ENCODE measurements around the gene FRAT1.
A peak's percentile ranks its signal among the peaks of the same experiment; 100 is the strongest.

Gene FRAT1

GRCh38 chr10:97334370-97335175 is 15.5 kb downstream of the FRAT1 start, which contains the start of gene FRAT2 (continued):
- TF ChIP-seq REST (tag by site-specific recombination; IDR thresholded peaks at IDR 0.05) (peak; percentile 51; the same call in 1 of the 2 replicates), ZNF37A (tag by site-specific recombination; IDR thresholded peaks at IDR 0.05) (no peak), ZNF623 (tag by site-specific recombination; IDR thresholded peaks at IDR 0.05) (no peak), ZNF211 (tag by site-specific recombination; IDR thresholded peaks at IDR 0.05; ENCODE audit: low read depth) (no peak), ZFHX2 (tag by site-specific recombination; conservative IDR thresholded peaks at IDR 0.05) (peak; percentile 99), ZNF785 (tag by site-specific recombination; IDR thresholded peaks at IDR 0.05) (no peak), KLF10 (tag by site-specific recombination; IDR thresholded peaks at IDR 0.05) (peak; percentile 100), GFI1B (tag by site-specific recombination; IDR thresholded peaks at IDR 0.05) (no peak), ZNF394 (tag by site-specific recombination; IDR thresholded peaks at IDR 0.05; ENCODE audit: borderline replicate concordance) (peak; percentile 59), ZNF391 (tag by site-specific recombination; IDR thresholded peaks at IDR 0.05; ENCODE audit: borderline replicate concordance, low read depth) (peak; percentile 76; the same call in 1 of the 2 replicates), BCL6B (tag by site-specific recombination; IDR thresholded peaks at IDR 0.05) (no peak), ZNF133 (tag by site-specific recombination; IDR thresholded peaks at IDR 0.05) (no peak), ZNF664 (tag by site-specific recombination; IDR thresholded peaks at IDR 0.05) (no peak), ZNF140 (tag by site-specific recombination; IDR thresholded peaks at IDR 0.05) (no peak), ZNF302 (tag by site-specific recombination; IDR thresholded peaks at IDR 0.05; ENCODE audit: low read depth) (no peak), ZNF600 (tag by site-specific recombination; IDR thresholded peaks at IDR 0.05) (peak; percentile 68; the same call in 1 of the 2 replicates), ZNF561 (tag by site-specific recombination; IDR thresholded peaks at IDR 0.05; ENCODE audit: borderline replicate concordance) (peak; percentile 59; the same call in 1 of the 2 replicates), ZNF341 (tag by site-specific recombination; IDR thresholded peaks at IDR 0.05; ENCODE audit: low read depth) (no peak), SETDB1 (IDR thresholded peaks at IDR 0.05; ENCODE audit: insufficient read length, low read length) (no peak), ZNF704 (tag by site-specific recombination; IDR thresholded peaks at IDR 0.05) (no peak), ZNF398 (tag by site-specific recombination; IDR thresholded peaks at IDR 0.05) (0 out of 2 replicates have a peak, but pooled peaks have one; percentile 41), HOXC10 (CRISPR knock-in tag; IDR thresholded peaks at IDR 0.05) (0 out of 2 replicates have a peak, but pooled peaks have one; percentile 43), ZSCAN30 (tag by site-specific recombination; IDR thresholded peaks at IDR 0.05) (peak; percentile 63), ZNF423 (tag by site-specific recombination; IDR thresholded peaks at IDR 0.05) (no peak)
- TF ChIP-seq, protein P1, sequence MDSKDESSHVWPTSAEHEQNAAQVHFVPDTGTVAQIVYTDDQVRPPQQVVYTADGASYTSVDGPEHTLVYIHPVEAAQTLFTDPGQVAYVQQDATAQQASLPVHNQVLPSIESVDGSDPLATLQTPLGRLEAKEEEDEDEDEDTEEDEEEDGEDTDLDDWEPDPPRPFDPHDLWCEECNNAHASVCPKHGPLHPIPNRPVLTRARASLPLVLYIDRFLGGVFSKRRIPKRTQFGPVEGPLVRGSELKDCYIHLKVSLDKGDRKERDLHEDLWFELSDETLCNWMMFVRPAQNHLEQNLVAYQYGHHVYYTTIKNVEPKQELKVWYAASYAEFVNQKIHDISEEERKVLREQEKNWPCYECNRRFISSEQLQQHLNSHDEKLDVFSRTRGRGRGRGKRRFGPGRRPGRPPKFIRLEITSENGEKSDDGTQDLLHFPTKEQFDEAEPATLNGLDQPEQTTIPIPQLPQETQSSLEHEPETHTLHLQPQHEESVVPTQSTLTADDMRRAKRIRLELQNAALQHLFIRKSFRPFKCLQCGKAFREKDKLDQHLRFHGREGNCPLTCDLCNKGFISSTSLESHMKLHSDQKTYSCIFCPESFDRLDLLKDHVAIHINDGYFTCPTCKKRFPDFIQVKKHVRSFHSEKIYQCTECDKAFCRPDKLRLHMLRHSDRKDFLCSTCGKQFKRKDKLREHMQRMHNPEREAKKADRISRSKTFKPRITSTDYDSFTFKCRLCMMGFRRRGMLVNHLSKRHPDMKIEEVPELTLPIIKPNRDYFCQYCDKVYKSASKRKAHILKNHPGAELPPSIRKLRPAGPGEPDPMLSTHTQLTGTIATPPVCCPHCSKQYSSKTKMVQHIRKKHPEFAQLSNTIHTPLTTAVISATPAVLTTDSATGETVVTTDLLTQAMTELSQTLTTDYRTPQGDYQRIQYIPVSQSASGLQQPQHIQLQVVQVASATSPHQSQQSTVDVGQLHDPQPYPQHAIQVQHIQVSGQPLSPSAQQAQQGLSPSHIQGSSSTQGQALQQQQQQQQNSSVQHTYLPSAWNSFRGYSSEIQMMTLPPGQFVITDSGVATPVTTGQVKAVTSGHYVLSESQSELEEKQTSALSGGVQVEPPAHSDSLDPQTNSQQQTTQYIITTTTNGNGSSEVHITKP (tag by site-specific recombination; IDR thresholded peaks at IDR 0.05): peak; percentile 100
- TF ChIP-seq, protein P2, sequence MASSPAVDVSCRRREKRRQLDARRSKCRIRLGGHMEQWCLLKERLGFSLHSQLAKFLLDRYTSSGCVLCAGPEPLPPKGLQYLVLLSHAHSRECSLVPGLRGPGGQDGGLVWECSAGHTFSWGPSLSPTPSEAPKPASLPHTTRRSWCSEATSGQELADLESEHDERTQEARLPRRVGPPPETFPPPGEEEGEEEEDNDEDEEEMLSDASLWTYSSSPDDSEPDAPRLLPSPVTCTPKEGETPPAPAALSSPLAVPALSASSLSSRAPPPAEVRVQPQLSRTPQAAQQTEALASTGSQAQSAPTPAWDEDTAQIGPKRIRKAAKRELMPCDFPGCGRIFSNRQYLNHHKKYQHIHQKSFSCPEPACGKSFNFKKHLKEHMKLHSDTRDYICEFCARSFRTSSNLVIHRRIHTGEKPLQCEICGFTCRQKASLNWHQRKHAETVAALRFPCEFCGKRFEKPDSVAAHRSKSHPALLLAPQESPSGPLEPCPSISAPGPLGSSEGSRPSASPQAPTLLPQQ (tag by site-specific recombination; IDR thresholded peaks at IDR 0.05): peak; percentile 93
